DOHH2 (cell line): Measurements from ENCODE around the gene METTL9.

ENCODE experiments used
- CTCF ChIP-seq: fragments of 200-600 bp; sonication (generic); IDR thresholded peaks from one replicate; pipeline ENCODE4 v1.5.1; 2014; ENCODE audit warnings: antibody characterized with exemption, mild to moderate bottlenecking, low read depth, low read length; ENCODE audit not compliant: poor library complexity, severe bottlenecking
- EZH2phosphoT487 ChIP-seq: fragments of 200-600 bp; sonication (generic); IDR thresholded peaks from 2 replicates; pipeline ENCODE4 v1.6.1; 2017; ENCODE audit warnings: borderline replicate concordance, mild to moderate bottlenecking, antibody characterized with exemption, low read length, moderate library complexity, mixed read lengths

GRCh38 chr16:21625026-21625425, 25.6 kb downstream of the METTL9 start:
- TF ChIP-seq CTCF (no peak), EZH2phosphoT487 (no peak)
